NCI-H2107 (cell line): ENCODE data around the gene MRPS14.
"Not testable (repeated sequence)": the region's sequence is repeated elsewhere in the genome, so short reads cannot be mapped to it uniquely, and the experiment has no call there.

ENCODE experiments used
- DNase-seq: peaks from one replicate; lab custom pipeline; 2025; lab: John Stamatoyannopoulos, UW

MRPS14 gene

DNA sequence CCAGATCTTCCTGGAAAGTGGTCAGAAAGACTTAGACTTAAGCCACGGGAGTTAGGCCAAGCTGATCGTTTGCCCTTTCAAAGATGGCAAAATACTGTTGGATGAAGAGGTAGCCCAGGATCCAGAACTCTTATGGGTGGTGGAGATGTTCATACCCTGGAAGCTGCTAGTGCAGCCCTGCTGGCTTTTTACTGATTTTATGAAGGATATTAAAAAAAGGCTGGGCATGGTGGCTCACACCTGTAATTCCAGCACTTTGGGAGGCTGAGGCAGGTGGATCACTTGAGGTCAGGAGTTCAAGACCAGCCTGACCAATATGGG, 657 bp upstream of the MRPS14 start:
- DNase-seq: not testable (repeated sequence)

- DNase-seq: no peak
Observed at GRCh38 chr1:175019524-175019923, 3.7 kb downstream of the MRPS14 start.

- no peak for DNase-seq
Observed at GRCh38 chr1:175015243-175015642, 8.0 kb downstream of the MRPS14 start.

DNA sequence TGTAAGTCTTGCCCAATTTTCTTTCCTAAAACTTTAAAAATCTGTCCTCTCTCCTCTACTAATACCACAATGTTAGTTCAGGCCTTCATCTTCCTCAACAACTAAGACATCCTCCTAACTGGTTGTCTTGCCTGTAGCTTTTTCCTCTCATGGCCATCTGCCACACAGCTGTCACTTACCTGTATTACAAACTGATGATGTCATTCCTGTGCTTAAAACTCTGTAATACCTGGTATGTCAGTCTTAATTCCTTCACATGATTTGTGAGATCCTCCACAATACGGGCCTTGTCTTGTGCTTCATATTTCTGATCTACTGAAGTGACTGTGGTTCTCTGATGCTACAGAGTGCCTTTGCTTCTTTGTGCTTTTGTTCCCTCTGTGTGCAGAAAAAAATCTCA, 9.8 kb downstream of the MRPS14 start:
- no peak for DNase-seq

- no peak for DNase-seq
Observed at GRCh38 chr1:175009532-175009931, 13.7 kb downstream of the MRPS14 start.

DNA sequence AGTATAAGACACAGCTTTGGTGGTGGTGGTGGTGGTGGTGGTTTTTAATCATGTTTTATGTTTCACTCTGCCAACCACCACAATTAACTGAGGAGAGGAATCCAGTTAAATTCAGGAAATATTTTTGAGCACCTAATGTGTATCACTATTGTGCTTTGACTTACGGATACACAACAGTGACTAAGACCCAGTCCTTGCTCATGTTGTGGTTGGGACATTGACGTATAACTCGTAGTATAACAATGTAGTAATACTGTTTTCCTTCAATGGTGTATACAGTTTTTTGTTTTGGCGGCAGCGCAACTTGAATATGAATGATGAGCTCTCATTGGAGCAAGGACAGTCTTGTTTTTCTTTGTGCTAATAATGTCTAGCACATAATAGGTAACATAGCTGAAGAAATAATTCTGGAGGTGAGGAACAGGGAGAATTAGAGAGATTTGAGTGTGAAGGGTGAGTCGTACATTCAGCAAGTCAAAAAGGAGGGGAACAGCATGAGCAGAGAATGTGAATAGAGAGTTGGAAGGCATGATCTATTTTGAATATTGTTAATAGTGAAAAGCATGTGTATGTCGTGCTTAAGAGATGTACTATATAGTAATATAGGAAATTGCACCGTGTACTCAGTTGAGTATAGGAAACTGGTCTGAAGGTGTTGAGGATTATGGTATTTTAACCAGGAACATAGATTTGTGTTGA, 18.0 kb downstream of the MRPS14 start:
- no peak for DNase-seq

DNA sequence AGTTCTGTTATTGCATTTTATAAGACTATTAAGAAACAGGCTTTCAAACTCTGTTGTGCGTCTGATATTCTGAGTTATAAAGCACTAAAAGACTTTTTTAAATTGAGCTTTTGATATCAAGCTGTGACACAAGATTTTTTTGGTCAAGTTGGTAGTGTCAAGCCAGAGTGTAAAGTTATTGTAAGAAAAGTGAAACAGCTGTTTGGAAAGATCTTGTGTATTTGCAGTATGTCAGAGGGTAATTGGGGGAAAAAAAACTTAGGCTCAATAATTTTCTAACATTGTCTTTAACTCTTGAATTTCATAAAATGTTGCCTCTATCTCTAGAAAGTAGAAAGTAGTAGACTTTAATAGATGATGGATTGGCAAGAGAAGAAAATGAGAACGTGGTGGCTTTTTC, 19.7 kb downstream of the MRPS14 start:
- DNase-seq: no peak

GRCh38 chr1:175002910-175003517, 20.2 kb downstream of the MRPS14 start:
- DNase-seq: no peak

GRCh38 chr1:175000697-175001187, 22.5 kb downstream of the MRPS14 start:
- no peak for DNase-seq

GRCh38 chr1:174999936-175000696, 23.1 kb downstream of the MRPS14 start, which contains the start of gene CACYBP:
Gene CACYBP, plus strand, starts transcription at chr1:174999947. Its CDS starts 234 bp downstream, at chr1:175000181.
- no peak for DNase-seq

GRCh38 chr1:174999216-174999935, 23.8 kb downstream of the MRPS14 start:
- DNase-seq: peak; percentile 99

GRCh38 chr1:174998569-174999215, 24.5 kb downstream of the MRPS14 start:
- DNase-seq: peak; percentile 78

- DNase-seq: no peak
Observed at GRCh38 chr1:174997041-174997440, 26.2 kb downstream of the MRPS14 start.

- DNase-seq: no peak
Observed at GRCh38 chr1:174996476-174996875, 26.7 kb downstream of the MRPS14 start.

DNA sequence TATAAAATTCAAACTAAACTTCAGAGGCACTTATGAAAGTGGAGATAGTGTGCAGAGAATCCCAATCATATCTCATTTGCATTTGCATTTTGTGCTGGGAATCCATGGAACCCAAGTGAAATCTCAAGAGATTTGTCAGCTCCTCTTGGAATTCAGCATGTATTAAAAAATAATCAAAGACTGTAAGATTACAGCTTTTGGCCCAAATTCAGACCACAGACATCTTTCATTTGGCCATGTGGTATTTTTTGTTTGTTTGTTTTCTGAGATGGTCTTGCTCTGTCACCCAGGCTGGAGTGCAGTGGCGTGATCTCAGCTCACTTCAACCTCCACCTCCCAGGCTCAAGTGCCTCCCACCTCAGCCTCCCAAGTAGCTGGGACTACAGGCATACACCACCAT, 27.3 kb downstream of the MRPS14 start:
- DNase-seq: no peak

- DNase-seq: no peak
Observed at GRCh38 chr1:174995121-174995520, 28.1 kb downstream of the MRPS14 start.

DNA sequence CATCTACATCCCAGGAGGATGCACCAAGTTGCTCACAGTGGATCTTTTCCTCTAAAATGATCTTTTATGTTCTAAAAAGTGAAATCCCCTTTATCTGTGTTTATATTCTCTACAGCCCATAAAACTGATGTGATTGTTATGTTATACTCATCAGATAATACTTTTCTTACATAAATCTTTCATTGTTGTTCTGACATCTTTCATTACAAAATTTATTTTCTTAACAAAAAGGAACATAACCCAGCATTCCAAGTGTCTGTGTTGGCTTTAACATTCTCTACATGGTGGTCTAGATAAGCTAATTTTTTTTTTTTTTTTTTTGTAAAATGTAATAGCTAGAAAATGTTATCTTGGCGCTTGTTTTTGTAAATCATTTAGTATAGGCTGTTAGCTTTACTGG, 31.8 kb downstream of the MRPS14 start:
- DNase-seq: no peak

GRCh38 chr1:174990382-174990999, 32.7 kb downstream of the MRPS14 start:
- DNase-seq: peak; percentile 54

DNA sequence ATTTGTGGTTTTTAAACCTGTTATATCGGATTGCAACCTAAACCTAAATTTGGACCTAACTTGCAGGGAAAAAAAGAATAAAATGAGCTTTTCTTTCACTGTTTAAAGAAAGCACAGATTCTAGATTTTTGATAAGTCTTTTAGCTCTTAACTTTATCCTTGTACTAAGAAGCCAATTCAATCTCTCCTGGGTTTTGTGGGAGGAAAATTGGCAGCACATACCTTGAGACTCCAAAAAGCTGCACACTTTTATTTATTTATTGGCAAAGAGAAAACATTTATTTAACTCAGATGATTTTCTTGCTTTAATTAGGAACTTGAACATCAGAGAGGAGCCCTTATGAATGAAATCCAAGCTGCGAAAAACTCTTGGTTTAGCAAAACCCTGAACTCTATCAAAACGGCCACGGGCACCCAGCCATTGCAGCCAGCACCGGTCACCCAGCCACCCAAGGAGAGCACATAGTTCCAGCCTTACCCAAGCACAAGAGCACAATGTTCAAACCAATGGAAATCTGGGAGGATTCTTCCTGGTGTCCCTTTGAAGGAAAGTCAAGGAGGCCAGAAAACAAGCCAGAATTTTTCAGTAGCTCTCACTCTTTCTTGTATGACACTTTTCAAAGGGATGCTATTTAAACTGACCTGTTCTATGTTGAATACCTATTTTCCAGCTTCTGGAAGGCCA, 33.5 kb downstream of the MRPS14 start:
- DNase-seq: no peak

DNA sequence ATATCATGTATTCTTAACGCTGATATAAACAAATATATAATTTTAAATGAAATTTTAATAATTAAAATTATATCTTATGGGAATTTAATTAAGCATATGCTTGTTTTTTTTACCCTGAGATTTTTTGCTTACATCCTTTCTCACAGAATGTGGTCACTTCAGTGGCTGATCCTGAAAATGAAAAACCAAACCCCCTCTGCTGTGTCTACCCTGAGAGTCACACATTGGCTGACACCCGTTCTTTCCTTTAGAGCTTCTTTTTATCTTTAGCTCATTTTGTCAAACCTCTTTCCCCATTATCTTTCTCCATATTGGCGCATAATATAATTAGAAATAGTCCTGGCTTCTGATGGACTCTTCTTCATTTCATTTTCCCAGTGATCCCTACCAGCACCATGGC, 34.2 kb downstream of the MRPS14 start:
- no peak for DNase-seq

GRCh38 chr1:174988539-174988938, 34.7 kb downstream of the MRPS14 start:
- no peak for DNase-seq
